Measurements from ENCODE around the gene SAXO2.

- TF ChIP-seq CTCF (IDR thresholded peaks at IDR 0.05; ENCODE audit: insufficient read depth, low read length, poor library complexity, severe bottlenecking) (no peak), EZH2phosphoT487 (conservative IDR thresholded peaks at IDR 0.05; ENCODE audit: low read length) (no peak)
These were observed 31.6 kb downstream of the SAXO2 start for GRCh38 chr15:82294061-82294690.

All from SU-DHL-6 (cell line).